Cardiac muscle cell (in vitro differentiated cells and primary cell): Measurements from ENCODE around the gene FRMD4B. TPM values are rescaled to one million over a fixed set of nuclear protein-coding genes. Genes with fewer than 3 reads are reported as not detected.
A peak's percentile ranks its signal among the peaks of the same experiment; 100 is the strongest.

Experiments
- DNase-seq, 2 donors: peaks; one replicate each; pipeline versions ENCODE4 v3.0.0 to v3.0.0-alpha.2; 2010 to 2017; ENCODE audit warnings: low read depth in 1 of 2, low spot score in 1 of 2
- H3K27ac ChIP-seq: fragments of 200-600 bp; sonication (generic); 2 replicates; pipeline ENCODE4 v1.5.1; 2016
- H3K27me3 ChIP-seq: fragments of 200-600 bp; sonication (generic); 2 replicates; pipeline ENCODE4 v1.6.0; 2016; ENCODE audit warnings: control low read depth
- H3K36me3 ChIP-seq: fragments of 200-600 bp; sonication (generic); 2 replicates; pipeline ENCODE4 v1.5.1; 2016; ENCODE audit warnings: control low read depth
- H3K4me1 ChIP-seq: fragments of 200-600 bp; sonication (generic); 2 replicates; pipeline ENCODE4 v1.8.1; 2017; ENCODE audit warnings: low read depth, mild to moderate bottlenecking, mixed run types
- H3K4me3 ChIP-seq: fragments of 200-600 bp; sonication (generic); 2 replicates; pipeline ENCODE4 v1.5.1; 2016; ENCODE audit warnings: mild to moderate bottlenecking
- H3K9me3 ChIP-seq: fragments of 200-600 bp; sonication (generic); 2 replicates; pipeline ENCODE4 v1.5.1; 2017; ENCODE audit warnings: low read depth, mild to moderate bottlenecking, control low read depth
- CTCF ChIP-seq: IDR thresholded peaks from 2 replicates; pipeline ENCODE4 v1.5.1; 2012; ENCODE audit warnings: low read depth, mild to moderate bottlenecking, low read length
- polyA plus RNA-seq: library from polyadenylated mRNA; unstranded; fragments of >200 nt; fragmentation: Nextera tagmentation; extraction: Ambion mirVana; gene quantifications from 2 replicates; pipeline ENCODE4 v1.2.1, GENCODE V29; 2016
- total RNA-seq: library from RNA; depleted of rRNA; stranded (reverse); fragments of >200 nt; gene quantifications from 2 replicates; pipeline ENCODE4 v1.2.3, GENCODE V29; 2016

The FRMD4B gene
- 50.6 and 78.7 TPM in 2 replicates for total RNA-seq
- 38.6 and 68.0 TPM in 2 replicates for polyA plus RNA-seq

- peak; percentile 26 for TF ChIP-seq CTCF
- peak within 1 kb of the TSS; percentile 26 for H3K4me3 ChIP-seq
- no peaks in the 10 kb centered on the region for H3K9me3 ChIP-seq
- H3K4me1 ChIP-seq = peaks cover 3% of the 10 kb centered on the region
- peaks cover 40% of the 10 kb centered on the region for H3K27me3 ChIP-seq
- peak; percentile 18 to 68 for DNase-seq
- H3K36me3 ChIP-seq = no peaks in the 10 kb centered on the region
- no peak within 1 kb of the TSS for H3K27ac ChIP-seq
These were observed at the start of gene FRMD4B for GRCh38 chr3:69385723-69386555. TSS of gene FRMD4B (minus strand) at chr3:69386088. CDS start at chr3:69385989, 99 bp downstream.

GRCh38 chr3:69433969-69434325 lies 48.1 kb upstream of the FRMD4B start:
- TF ChIP-seq CTCF = no peak
- H3K27me3 ChIP-seq = no peaks in the 10 kb centered on the region
- H3K4me3 ChIP-seq = no peak overlapping the region
- H3K9me3 ChIP-seq = no peaks in the 10 kb centered on the region
- no peaks in the 10 kb centered on the region for H3K36me3 ChIP-seq
- H3K27ac ChIP-seq = peak overlapping the region; percentile 74
- DNase-seq = peak in 1 of 2 donors; percentile 54
- peaks cover 62% of the 10 kb centered on the region for H3K4me1 ChIP-seq

- Histone ChIP-seq H3K36me3 (no peaks in the 10 kb centered on the region), H3K4me3 (no peak overlapping the region), H3K27me3 (no peaks in the 10 kb centered on the region), H3K9me3 (no peaks in the 10 kb centered on the region), H3K4me1 (peaks cover 62% of the 10 kb centered on the region), H3K27ac (peak overlapping the region; percentile 74)
- peak; percentile 21 to 42 for DNase-seq
- TF ChIP-seq CTCF = no peak
These were observed 47.5 kb upstream of the FRMD4B start for GRCh38 chr3:69433121-69433968.

GRCh38 chr3:69428657-69429255 lies 42.9 kb upstream of the FRMD4B start:
- H3K27ac ChIP-seq = no peak overlapping the region
- no peaks in the 10 kb centered on the region for H3K27me3 ChIP-seq
- no peak overlapping the region for H3K4me3 ChIP-seq
- H3K9me3 ChIP-seq = no peaks in the 10 kb centered on the region
- peaks cover 48% of the 10 kb centered on the region for H3K4me1 ChIP-seq
- H3K36me3 ChIP-seq = no peaks in the 10 kb centered on the region
- DNase-seq = peak in 1 of 2 donors; percentile 66
- TF ChIP-seq CTCF = no peak

GRCh38 chr3:69426967-69427304 lies 41.0 kb upstream of the FRMD4B start:
- Histone ChIP-seq H3K27ac (no peak overlapping the region), H3K4me1 (peaks cover 29% of the 10 kb centered on the region), H3K4me3 (no peak overlapping the region), H3K9me3 (no peaks in the 10 kb centered on the region), H3K27me3 (no peaks in the 10 kb centered on the region), H3K36me3 (no peaks in the 10 kb centered on the region)
- no peak for DNase-seq
- TF ChIP-seq CTCF = peak; percentile 25
